ENCODE data around the gene DHODH. TPM values are rescaled to one million over a fixed set of nuclear protein-coding genes. Genes with fewer than 3 reads are reported as not detected.

The DHODH gene
- 6.2 and 7.4 TPM in 2 replicates for total RNA-seq
- long read RNA-seq, transcript DHODH-201 (9 exons, 2,426 nt) = major isoform, 26 of 35 reads
- long read RNA-seq, partial matches to known transcripts = 0 of 35 reads
- long read RNA-seq, other reads (novel, unspliced or antisense) = 7 of 35 reads

DNA sequence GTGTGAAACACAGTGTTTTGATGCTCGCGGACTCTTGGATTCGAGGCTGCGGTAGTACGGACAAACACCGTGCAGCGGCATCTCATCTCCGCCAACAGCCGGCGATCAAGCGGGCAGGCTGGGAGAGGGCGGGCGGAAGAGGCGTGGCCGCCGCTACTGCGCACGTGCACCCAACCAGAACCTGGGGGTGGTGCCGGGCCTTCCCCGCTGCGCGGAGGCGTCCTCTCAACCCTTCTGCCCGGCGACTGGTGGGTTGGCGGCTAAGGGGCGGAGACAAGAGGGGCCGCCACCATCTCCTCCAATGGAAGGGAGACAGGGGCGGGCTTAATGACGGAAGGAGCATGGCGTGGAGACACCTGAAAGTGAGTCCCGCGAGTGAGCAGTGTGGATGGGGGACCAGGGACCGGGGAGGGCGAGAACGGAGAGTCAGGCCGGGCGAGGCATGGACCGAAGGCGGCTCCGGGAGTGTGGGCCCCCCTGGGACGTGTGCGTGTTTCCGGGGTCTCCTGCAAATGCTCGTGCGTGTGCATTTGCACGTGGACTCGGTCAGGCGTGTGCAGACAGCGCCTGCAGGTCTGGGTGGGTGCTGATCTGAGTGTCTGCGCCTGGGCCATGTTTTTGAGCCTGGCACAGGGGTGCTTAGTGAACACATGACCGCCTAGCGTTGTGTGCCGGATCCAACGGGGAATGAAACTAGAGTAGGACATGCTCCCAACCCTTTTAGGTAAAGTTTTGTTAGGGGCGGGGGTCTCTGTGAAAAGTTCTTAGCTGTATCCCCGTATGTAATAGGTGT, at the start of gene DHODH:
TSS of gene DHODH (plus strand) at position 321 of the 793 bp plus-strand sequence. CDS start at position 342, 21 bp downstream.
- H3K36me3 Mint-ChIP-seq (ENCODE audit: unreplicated experiment) = peaks cover 2% of the 10 kb centered on the region
- peak; percentile 99 for DNase-seq (ENCODE audit: extremely low spot score, unreplicated experiment)
- peaks cover 21% of the 10 kb centered on the region for H3K27me3 Mint-ChIP-seq (ENCODE audit: unreplicated experiment)
- H3K9me3 Mint-ChIP-seq (ENCODE audit: unreplicated experiment) = no peaks in the 10 kb centered on the region
- peaks cover 7% of the 10 kb centered on the region for H3K4me1 Mint-ChIP-seq (ENCODE audit: unreplicated experiment)
- H3K27ac Mint-ChIP-seq (ENCODE audit: unreplicated experiment) = peak within 1 kb of the TSS; percentile 82
- H3K4me3 Mint-ChIP-seq (ENCODE audit: unreplicated experiment) = peak within 1 kb of the TSS; percentile 100
- TF ChIP-seq CTCF (IDR thresholded peaks at IDR 0.05) = peak; percentile 13

DNA sequence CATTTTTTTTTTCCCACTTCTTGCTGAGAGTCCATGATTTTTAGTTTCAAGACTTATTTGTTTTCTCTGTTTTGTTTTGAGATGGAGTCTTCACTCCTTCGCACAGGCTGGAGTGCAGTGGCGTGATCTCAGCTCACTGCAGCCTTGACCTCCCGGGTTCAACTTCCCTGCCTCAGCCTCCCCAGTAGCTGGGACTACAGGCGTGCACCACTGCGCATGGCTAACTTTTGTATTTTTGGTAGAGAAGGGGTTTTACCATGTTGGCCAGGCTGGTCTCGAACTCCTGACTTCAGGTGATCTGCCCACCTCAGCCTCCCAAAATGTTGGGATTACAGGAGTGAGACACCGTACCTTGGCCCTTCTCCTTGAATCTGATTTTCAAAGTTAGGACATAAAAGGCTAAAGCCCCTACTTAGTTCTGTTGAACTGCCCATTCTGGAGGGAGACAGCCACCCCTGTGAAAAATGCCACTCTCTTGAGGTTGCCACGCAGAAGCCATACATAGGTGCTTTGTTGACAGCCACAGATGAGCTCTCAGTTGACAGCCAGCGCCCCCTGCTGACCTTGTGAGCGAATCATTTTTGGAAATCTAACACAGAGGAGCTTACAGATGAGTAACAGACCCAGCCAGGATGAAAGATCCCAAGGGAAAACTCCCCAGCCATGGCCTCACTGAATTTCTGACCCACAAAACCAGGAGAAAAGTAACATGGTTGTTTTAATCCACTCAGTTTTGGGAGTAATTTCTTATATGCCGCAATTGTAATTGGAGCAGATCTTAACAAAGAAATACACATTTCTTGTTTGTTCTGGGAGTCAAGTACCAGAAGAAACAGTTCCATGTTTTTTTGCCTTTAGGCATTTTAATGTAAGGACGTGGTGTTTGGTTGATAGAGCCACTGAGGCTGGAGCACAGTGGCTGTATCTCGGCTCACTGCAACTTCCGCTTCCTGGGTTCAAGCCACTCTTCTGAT, 47.2 kb upstream of the DHODH start:
- H3K4me1 Mint-ChIP-seq (ENCODE audit: unreplicated experiment) = peaks cover 3% of the 10 kb centered on the region
- no peaks in the 10 kb centered on the region for H3K36me3 Mint-ChIP-seq (ENCODE audit: unreplicated experiment)
- no peaks in the 10 kb centered on the region for H3K9me3 Mint-ChIP-seq (ENCODE audit: unreplicated experiment)
- H3K27ac Mint-ChIP-seq (ENCODE audit: unreplicated experiment) = no peak overlapping the region
- DNase-seq (ENCODE audit: extremely low spot score, unreplicated experiment) = peak; percentile 93
- TF ChIP-seq CTCF (IDR thresholded peaks at IDR 0.05) = peak; percentile 80
- H3K4me3 Mint-ChIP-seq (ENCODE audit: unreplicated experiment) = no peak overlapping the region
- peaks cover 13% of the 10 kb centered on the region for H3K27me3 Mint-ChIP-seq (ENCODE audit: unreplicated experiment)

DNA sequence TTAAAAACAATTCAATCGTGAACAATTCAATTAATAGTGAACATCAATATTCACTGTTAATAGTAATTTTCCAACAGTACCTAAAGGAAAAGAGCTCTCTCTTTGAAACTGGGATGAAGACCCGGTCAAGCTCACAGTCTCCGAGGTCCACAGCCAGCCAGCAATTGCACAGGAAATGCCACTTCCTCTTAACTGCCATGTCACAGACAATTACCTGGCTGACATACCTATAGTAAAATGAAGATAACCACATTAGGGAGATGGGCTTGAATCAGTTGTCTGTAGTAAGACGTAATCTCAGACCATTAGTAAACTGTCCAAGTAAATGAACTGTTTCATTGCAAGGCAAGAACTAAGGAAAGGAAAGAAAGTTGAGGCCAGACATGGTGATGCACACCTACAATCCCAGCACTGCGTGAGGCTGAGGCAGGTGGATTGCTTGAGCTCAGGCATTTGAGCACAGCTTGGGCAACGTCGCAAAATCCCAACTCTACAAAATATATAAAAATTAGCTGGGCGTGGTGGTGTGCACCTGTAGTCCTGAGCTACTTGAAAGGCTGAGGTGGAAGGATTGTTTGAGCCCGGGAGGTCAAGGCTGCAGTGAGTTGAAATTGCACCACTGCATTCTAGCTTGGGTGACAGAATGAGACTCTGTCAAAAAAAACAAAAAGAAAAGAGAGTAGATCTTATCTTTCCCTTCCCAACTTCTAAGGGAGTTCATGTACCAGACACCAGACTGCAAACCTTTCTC, 45.2 kb upstream of the DHODH start:
- Mint-ChIP-seq H3K4me1 (ENCODE audit: unreplicated experiment) (peaks cover 3% of the 10 kb centered on the region), H3K4me3 (ENCODE audit: unreplicated experiment) (no peak overlapping the region), H3K36me3 (ENCODE audit: unreplicated experiment) (no peaks in the 10 kb centered on the region), H3K27ac (ENCODE audit: unreplicated experiment) (no peak overlapping the region), H3K9me3 (ENCODE audit: unreplicated experiment) (no peaks in the 10 kb centered on the region), H3K27me3 (ENCODE audit: unreplicated experiment) (peaks cover 16% of the 10 kb centered on the region)
- TF ChIP-seq CTCF (IDR thresholded peaks at IDR 0.05) = no peak
- no peak for DNase-seq (ENCODE audit: extremely low spot score, unreplicated experiment)

DNA sequence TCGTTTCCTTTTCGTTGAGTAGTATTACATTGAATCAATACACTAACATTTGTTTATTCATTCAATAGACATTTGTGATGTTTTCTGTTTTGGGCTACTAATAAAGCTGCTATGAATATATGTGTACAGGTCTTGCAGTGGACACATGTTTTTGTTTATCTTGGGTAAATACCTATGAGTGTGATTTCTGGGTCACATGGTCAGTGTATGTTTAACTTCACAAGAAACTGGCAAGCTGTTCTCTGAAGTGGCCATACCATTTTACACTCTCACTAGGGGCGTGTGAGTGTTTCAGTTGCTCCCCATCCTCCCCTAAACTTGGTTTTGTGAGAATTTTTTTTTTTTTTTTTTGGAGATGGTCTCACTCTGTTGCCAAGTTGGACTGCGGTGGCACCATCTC, 43.3 kb upstream of the DHODH start:
- no peaks in the 10 kb centered on the region for H3K36me3 Mint-ChIP-seq (ENCODE audit: unreplicated experiment)
- no peak for DNase-seq (ENCODE audit: extremely low spot score, unreplicated experiment)
- no peak overlapping the region for H3K27ac Mint-ChIP-seq (ENCODE audit: unreplicated experiment)
- H3K4me3 Mint-ChIP-seq (ENCODE audit: unreplicated experiment) = no peak overlapping the region
- peaks cover 3% of the 10 kb centered on the region for H3K4me1 Mint-ChIP-seq (ENCODE audit: unreplicated experiment)
- H3K9me3 Mint-ChIP-seq (ENCODE audit: unreplicated experiment) = no peaks in the 10 kb centered on the region
- no peak for TF ChIP-seq CTCF (IDR thresholded peaks at IDR 0.05)
- peaks cover 9% of the 10 kb centered on the region for H3K27me3 Mint-ChIP-seq (ENCODE audit: unreplicated experiment)
